ENCODE results near the gene CUL4B. TPM values are rescaled to one million over a fixed set of nuclear protein-coding genes. Genes with fewer than 3 reads are reported as not detected.
A peak's percentile ranks its signal among the peaks of the same experiment; 100 is the strongest.
"Not testable (repeated sequence)": the region's sequence is repeated elsewhere in the genome, so short reads cannot be mapped to it uniquely, and the experiment has no call there.

Gene CUL4B
- 47.5 TPM for polyA plus RNA-seq (2013, experiment 1 of 2)
- 53.9 TPM for polyA plus RNA-seq (2013, experiment 2 of 2)

DNA sequence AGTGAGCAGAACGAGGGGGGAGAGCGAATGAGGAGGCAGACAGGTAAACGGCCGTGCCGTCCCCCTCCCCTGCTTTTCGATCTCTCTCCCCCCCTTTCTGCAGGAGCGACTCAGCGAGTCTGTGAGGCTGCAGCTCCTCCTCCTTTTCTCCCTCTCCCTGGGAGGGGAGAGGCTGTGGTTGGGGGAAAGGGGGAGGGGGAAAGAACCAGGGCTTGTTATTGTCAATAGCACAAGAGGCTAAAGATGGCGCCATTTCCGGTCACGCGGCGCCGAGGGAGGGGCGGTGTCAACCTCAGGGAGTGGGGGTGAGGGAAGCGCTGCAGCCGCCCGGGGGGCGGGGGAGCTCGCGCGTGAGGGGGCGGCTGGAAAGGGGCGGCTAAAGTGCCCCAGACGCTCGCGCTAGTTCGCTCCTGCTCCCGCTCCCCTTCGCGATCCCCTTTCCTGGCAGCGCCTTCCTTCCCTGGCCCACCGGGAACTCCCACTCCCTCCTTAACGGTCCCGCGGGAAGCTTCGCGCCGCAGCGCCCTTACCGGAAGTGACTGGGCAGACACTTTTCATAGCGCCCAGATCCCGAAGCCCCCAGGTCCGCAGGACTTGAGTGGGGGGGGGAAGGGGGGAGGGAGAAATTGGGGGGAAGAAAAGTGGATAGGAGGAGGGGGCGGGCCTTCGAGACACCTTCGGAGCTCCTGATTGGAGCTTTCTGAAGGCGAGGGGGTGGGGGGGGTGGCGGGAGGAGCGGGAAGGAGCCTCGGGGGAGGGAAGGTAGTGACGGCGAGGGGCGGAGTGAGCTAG lies at the start of gene CUL4B:
Gene CUL4B, minus strand, starts transcription at position 121 of the 792 bp plus-strand sequence. CDS start 324 bp downstream, outside the sequence.
- H3K9me3 ChIP-seq (ENCODE audit: control insufficient read depth, low read length): no peaks in the 10 kb centered on the region
- H3K27ac ChIP-seq (ENCODE audit: low read depth, low read length, severe bottlenecking): peak within 1 kb of the TSS; percentile 99
- peak within 1 kb of the TSS; percentile 51 for H3K4me3 ChIP-seq (ENCODE audit: extremely low read depth, insufficient read depth, low read length, poor library complexity, severe bottlenecking)
- H3K36me3 ChIP-seq (ENCODE audit: control insufficient read depth, insufficient read depth, low read length): peaks cover 11% of the 10 kb centered on the region
- WGBS, 2 experiments (ENCODE audit: insufficient coverage in 2 of 2): 0% methylated on average over 1 to 6 of the region's 54 CpGs
- H3K4me1 ChIP-seq (ENCODE audit: control insufficient read depth, insufficient read depth, low read length, poor library complexity, severe bottlenecking): no peaks in the 10 kb centered on the region

DNA sequence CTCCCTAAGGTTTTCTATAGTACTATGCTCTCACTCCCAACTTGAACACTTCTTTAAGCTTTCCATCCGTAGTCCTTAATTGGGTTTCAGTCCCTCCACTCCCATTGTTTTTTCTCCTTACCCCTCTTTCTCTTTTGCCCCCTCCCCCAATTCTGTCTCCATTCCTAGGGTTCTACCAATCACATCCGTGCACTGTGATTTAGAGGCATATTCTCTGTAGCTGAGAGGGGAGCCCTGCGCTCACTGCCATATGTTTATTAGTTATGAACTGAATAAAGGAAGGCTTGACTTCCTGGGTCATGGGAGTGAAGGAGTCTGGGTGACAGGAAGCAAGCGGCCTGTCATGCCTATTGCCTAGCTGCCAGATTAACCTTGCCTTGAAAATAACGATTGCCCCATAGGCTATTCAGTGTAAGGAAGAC lies 43.6 kb upstream of the CUL4B start:
- H3K4me3 ChIP-seq (ENCODE audit: extremely low read depth, insufficient read depth, low read length, poor library complexity, severe bottlenecking): peak overlapping the region; percentile 63
- peaks cover 16% of the 10 kb centered on the region for H3K36me3 ChIP-seq (ENCODE audit: control insufficient read depth, insufficient read depth, low read length)
- H3K9me3 ChIP-seq (ENCODE audit: control insufficient read depth, low read length): no peaks in the 10 kb centered on the region
- WGBS, 2 experiments (ENCODE audit: insufficient coverage in 2 of 2): no CpG with 5 or more reads among the region's 5 CpGs
- H3K27ac ChIP-seq (ENCODE audit: low read depth, low read length, severe bottlenecking): peak overlapping the region; percentile 89
- H3K4me1 ChIP-seq (ENCODE audit: control insufficient read depth, insufficient read depth, low read length, poor library complexity, severe bottlenecking): no peaks in the 10 kb centered on the region

DNA sequence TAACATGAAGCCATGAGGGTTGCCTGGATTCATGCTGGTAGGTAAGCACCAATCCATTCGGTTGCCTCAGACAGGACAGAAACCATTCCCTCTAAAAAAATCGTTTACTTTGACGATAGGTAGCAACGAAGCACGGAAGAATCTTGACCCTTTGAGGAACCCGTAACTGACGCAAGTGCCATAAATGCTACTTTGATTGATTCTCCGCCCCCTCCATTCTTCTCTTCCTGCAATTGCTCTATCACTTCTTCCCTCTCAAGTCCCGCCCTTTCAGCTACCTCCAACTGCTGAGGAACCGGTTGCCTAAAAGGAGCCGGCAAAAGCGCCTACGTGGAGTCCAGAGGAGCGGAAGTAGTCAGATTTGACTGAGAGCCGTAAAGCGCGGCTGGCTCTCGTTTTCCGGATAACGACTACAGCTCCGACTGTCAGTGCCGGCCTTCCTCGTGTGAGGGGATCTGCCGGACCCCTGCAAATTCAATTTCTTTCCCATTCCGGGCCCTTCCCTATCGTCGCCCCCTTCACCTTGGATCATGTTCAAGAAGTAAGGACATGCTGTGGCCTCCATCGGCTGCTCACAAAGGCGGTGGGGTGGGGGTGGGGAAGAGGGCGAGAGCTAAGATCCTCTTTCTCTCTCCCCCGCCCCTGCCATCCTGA lies 43.1 kb upstream of the CUL4B start, which contains the start of gene MCTS1:
Gene MCTS1, plus strand, starts transcription at position 395 of the 654 bp plus-strand sequence. Its CDS starts 136 bp downstream, at position 531.
- no peaks in the 10 kb centered on the region for H3K9me3 ChIP-seq (ENCODE audit: control insufficient read depth, low read length)
- H3K4me3 ChIP-seq (ENCODE audit: extremely low read depth, insufficient read depth, low read length, poor library complexity, severe bottlenecking): peak within 1 kb of the TSS; percentile 63
- H3K36me3 ChIP-seq (ENCODE audit: control insufficient read depth, insufficient read depth, low read length): peaks cover 15% of the 10 kb centered on the region
- peak within 1 kb of the TSS; percentile 89 for H3K27ac ChIP-seq (ENCODE audit: low read depth, low read length, severe bottlenecking)
- WGBS, 2 experiments (ENCODE audit: insufficient coverage in 2 of 2): 0 to 3% methylated on average over 2 to 7 of the region's 31 CpGs
- H3K4me1 ChIP-seq (ENCODE audit: control insufficient read depth, insufficient read depth, low read length, poor library complexity, severe bottlenecking): no peaks in the 10 kb centered on the region

DNA sequence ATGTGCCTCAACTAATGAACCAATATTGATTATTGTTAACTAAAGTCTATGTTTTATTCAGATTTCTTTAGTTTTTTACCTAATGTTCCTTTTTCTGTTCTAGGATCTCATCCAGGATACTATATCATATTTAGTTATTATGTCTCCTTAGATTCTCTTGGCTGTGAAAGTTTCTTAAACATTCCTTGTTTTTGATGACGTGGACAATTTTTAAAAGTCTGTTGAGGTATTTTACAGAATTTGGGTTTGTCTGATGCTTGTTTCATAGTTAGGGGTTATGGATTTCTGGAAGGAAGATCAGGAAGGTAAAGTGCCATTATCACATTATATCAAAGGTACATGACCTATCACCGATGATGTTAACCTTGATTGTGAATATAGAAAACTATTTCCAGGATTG lies 24.9 kb upstream of the CUL4B start:
- Histone ChIP-seq H3K4me1 (ENCODE audit: control insufficient read depth, insufficient read depth, low read length, poor library complexity, severe bottlenecking) (no peaks in the 10 kb centered on the region), H3K9me3 (ENCODE audit: control insufficient read depth, low read length) (no peaks in the 10 kb centered on the region), H3K36me3 (ENCODE audit: control insufficient read depth, insufficient read depth, low read length) (no peaks in the 10 kb centered on the region), H3K27ac (ENCODE audit: low read depth, low read length, severe bottlenecking) (no peak overlapping the region), H3K4me3 (ENCODE audit: extremely low read depth, insufficient read depth, low read length, poor library complexity, severe bottlenecking) (no peak overlapping the region)
- no CpG with 5 or more reads among the region's 2 CpGs for WGBS, 2 experiments (ENCODE audit: insufficient coverage in 2 of 2)

DNA sequence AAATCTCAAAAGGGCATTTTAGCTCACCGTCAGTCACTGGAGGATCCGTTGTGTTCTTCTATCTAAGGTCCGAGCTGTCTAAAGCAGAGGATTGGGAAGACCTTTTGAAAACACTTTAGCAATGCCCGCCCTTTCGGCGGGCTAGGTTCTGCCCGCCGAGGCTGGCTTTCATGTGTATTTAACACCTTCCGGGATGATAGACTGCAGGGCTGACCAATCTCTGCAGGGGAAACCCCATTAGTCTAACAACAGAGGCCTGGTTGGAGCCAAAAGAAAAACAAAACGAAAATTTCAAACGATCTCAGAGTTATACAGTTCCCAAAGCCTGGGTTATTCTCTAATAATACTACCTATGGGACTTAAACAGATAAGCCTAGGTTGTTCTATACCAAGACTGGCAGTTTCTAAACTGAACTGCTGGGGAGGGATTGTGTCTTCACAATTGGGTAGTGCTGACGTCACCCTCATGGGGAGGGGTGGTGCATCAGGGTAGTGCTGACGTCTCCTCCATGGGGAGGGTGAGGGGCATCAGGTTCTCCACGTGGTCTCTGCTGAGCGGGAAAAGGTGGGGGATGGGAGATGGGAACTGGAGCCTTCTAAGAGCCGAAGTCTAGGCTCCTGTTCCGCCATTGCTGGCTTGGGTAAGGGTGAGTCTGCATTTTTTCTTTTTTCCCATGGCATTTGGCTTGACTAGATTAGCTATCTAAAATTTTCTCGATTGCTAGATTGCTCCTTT lies 14.8 kb upstream of the CUL4B start:
- no peak overlapping the region for H3K27ac ChIP-seq (ENCODE audit: low read depth, low read length, severe bottlenecking)
- H3K4me1 ChIP-seq (ENCODE audit: control insufficient read depth, insufficient read depth, low read length, poor library complexity, severe bottlenecking): no peaks in the 10 kb centered on the region
- no peaks in the 10 kb centered on the region for H3K36me3 ChIP-seq (ENCODE audit: control insufficient read depth, insufficient read depth, low read length)
- H3K9me3 ChIP-seq (ENCODE audit: control insufficient read depth, low read length): no peaks in the 10 kb centered on the region
- no peak overlapping the region for H3K4me3 ChIP-seq (ENCODE audit: extremely low read depth, insufficient read depth, low read length, poor library complexity, severe bottlenecking)
- WGBS, 2 experiments (ENCODE audit: insufficient coverage in 2 of 2): 94 to 100% methylated on average over 4 to 7 of the region's 18 CpGs

DNA sequence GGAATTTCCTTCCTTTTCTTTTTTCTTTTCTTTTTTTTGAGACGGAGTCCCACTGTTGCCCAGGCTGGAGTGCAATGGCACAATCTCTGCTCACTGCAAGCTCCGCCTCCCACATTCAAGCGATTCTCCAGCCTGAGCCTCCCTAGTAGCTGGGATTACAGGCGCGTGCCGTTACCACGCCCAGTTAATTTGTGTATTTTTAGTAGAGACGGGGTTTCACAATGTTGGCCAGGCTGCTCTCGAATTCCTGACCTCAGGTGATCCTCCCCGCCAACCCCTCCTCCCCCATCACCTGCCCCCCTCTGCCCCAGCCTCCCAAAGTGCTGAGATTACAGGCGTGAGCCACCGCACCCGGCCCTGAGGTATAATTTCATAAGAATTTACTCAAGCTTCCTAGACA lies 13.0 kb upstream of the CUL4B start:
- not testable (repeated sequence) for H3K27ac ChIP-seq (ENCODE audit: low read depth, low read length, severe bottlenecking); H3K4me1 ChIP-seq (ENCODE audit: control insufficient read depth, insufficient read depth, low read length, poor library complexity, severe bottlenecking); H3K36me3 ChIP-seq (ENCODE audit: control insufficient read depth, insufficient read depth, low read length); H3K9me3 ChIP-seq (ENCODE audit: control insufficient read depth, low read length); H3K4me3 ChIP-seq (ENCODE audit: extremely low read depth, insufficient read depth, low read length, poor library complexity, severe bottlenecking)
- WGBS, 2 experiments (ENCODE audit: insufficient coverage in 2 of 2): 80% methylated on average over 1 of the region's 13 CpGs; no CpG with 5 or more reads in 1 of the 2 experiments

DNA sequence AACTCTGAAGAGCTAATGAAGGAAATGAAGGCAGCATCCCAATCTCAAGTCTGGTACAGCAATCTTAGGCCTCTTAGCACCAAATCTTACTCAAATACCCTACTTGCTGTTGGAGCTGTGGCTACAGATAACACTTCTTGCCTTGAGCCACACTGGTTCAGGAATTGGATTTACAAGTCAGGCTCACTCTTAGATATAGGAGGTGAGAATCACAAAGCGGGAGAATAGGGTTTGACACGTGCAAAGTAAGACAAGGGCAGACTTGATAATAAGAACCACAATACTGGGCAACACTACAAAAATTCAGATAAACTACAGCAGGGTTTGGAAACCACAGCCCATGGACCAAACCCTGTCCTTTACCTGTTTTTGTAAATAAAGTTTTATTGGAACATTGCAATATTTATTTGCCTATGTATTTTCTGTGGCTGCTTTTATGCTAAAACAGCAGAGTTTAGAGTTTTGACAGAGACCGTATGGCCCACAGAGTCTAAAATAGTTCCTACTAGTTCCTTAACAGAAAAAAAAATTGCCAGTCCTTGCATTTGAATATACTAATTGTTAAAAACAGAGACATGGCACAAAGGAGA lies 9.3 kb upstream of the CUL4B start:
- Histone ChIP-seq H3K36me3 (ENCODE audit: control insufficient read depth, insufficient read depth, low read length) (no peaks in the 10 kb centered on the region), H3K27ac (ENCODE audit: low read depth, low read length, severe bottlenecking) (no peak overlapping the region), H3K9me3 (ENCODE audit: control insufficient read depth, low read length) (no peaks in the 10 kb centered on the region), H3K4me1 (ENCODE audit: control insufficient read depth, insufficient read depth, low read length, poor library complexity, severe bottlenecking) (no peaks in the 10 kb centered on the region), H3K4me3 (ENCODE audit: extremely low read depth, insufficient read depth, low read length, poor library complexity, severe bottlenecking) (no peak overlapping the region)
- WGBS, 2 experiments (ENCODE audit: insufficient coverage in 2 of 2): no CpG with 5 or more reads among the region's 3 CpGs

DNA sequence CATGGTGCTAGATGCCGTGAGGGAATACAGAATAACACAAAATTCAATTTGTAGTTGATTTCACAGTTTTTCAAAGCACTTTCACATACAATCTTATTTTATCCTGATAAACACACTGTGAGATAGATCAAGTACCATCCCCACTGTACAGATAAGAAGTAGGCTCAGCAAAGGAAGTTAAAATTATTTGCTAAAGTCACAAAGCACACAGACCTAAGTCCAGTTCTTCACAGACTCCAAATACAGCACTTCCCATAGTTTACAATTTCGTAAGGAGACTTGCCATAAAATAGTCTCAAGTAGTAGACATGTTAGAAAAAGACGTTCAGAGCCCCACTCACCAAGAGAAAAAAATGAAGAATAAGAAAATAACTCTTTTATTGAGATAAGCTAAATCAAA lies 7.8 kb upstream of the CUL4B start:
- no CpG with 5 or more reads among the region's 3 CpGs for WGBS, 2 experiments (ENCODE audit: insufficient coverage in 2 of 2)
- no peak overlapping the region for H3K4me3 ChIP-seq (ENCODE audit: extremely low read depth, insufficient read depth, low read length, poor library complexity, severe bottlenecking)

DNA sequence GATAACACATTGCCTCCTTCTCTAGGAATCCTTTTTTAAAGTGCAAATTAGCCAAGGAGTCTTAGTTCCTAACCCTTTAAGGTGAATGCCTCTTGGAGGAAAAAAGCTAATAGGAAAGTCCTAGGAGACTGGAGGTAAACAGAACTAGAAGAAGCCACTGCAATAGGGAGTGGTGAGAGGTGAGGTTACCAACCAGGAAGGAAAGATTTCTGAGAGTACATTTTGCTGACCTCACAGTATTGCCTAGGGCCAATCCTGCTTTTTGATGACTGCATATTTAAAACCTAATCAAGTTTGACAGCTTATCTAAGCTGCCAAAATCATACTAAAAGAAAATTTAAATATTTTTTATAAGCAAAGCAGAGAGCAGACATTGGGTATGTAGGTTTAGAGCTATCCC lies 7.3 kb upstream of the CUL4B start:
- H3K36me3 ChIP-seq (ENCODE audit: control insufficient read depth, insufficient read depth, low read length): no peaks in the 10 kb centered on the region
- H3K27ac ChIP-seq (ENCODE audit: low read depth, low read length, severe bottlenecking): no peak overlapping the region
- no peak overlapping the region for H3K4me3 ChIP-seq (ENCODE audit: extremely low read depth, insufficient read depth, low read length, poor library complexity, severe bottlenecking)
- no peaks in the 10 kb centered on the region for H3K4me1 ChIP-seq (ENCODE audit: control insufficient read depth, insufficient read depth, low read length, poor library complexity, severe bottlenecking)
- H3K9me3 ChIP-seq (ENCODE audit: control insufficient read depth, low read length): no peaks in the 10 kb centered on the region

More for the DNA sequence above, 7.8 kb upstream of the CUL4B start:
- Histone ChIP-seq H3K36me3 (ENCODE audit: control insufficient read depth, insufficient read depth, low read length) (no peaks in the 10 kb centered on the region), H3K27ac (ENCODE audit: low read depth, low read length, severe bottlenecking) (no peak overlapping the region), H3K9me3 (ENCODE audit: control insufficient read depth, low read length) (no peaks in the 10 kb centered on the region), H3K4me1 (ENCODE audit: control insufficient read depth, insufficient read depth, low read length, poor library complexity, severe bottlenecking) (no peaks in the 10 kb centered on the region)

DNA sequence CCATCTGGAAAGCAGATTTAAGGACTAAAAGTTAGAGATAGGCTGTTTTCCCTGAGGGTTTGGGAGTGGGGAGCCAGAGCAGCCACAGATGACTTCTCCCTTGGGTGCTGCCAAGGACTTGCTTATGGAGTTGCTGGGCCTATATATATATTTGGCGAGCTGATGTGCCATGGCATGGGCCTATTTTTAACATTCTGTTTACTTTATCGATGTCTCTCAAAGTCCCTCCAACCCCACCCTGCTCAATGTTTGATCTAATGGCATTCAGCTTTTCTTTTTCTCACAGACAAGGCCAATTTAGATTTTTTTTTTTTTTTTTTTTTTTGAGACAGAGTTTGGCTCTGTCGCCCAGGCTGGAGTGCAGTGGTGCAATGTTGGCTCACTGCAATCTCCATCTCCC lies 6.1 kb upstream of the CUL4B start:
- WGBS, 2 experiments (ENCODE audit: insufficient coverage in 2 of 2): no CpG with 5 or more reads among the region's 3 CpGs
- H3K4me1 ChIP-seq (ENCODE audit: control insufficient read depth, insufficient read depth, low read length, poor library complexity, severe bottlenecking): no peaks in the 10 kb centered on the region
- H3K9me3 ChIP-seq (ENCODE audit: control insufficient read depth, low read length): no peaks in the 10 kb centered on the region
- no peak overlapping the region for H3K4me3 ChIP-seq (ENCODE audit: extremely low read depth, insufficient read depth, low read length, poor library complexity, severe bottlenecking)
- H3K27ac ChIP-seq (ENCODE audit: low read depth, low read length, severe bottlenecking): no peak overlapping the region
- no peaks in the 10 kb centered on the region for H3K36me3 ChIP-seq (ENCODE audit: control insufficient read depth, insufficient read depth, low read length)
